GM12878 (cell line): ENCODE measurements around the gene AP1S3. TPM values are rescaled to one million over a fixed set of nuclear protein-coding genes. Genes with fewer than 3 reads are reported as not detected.

Source experiments
- ATAC-seq: fragments of 200-7000 bp; cut with Tn5 transposase; 3 replicates; pipeline ENCODE4 v1.9.1; 2020; ENCODE audit warnings: mild to moderate bottlenecking, moderate library complexity
- BruUV-seq: library from RNA; stranded (reverse); fragments of 400-500 nt; replicated peaks from 2 replicates; lab custom pipeline; 2021; lab: Mats Ljungman, UMichigan
- CTCF ChIA-PET: fragments of 300-600 bp; sonication (Branson Sonifier 250); formaldehyde crosslinking; extraction: SDS; loops from one replicate; lab custom pipeline; 2021; ENCODE audit warnings: inconsistent platforms; lab: Yijun Ruan, JAX
- POLR2A ChIA-PET: fragments of 350-600 bp; formaldehyde crosslinking; extraction: SDS; loops from one replicate; lab custom pipeline; 2021; ENCODE audit warnings: inconsistent platforms; lab: Charles Lee
- RAD21 ChIA-PET: fragments of 300-600 bp; sonication (Branson Sonifier 250); formaldehyde crosslinking; loops from one replicate; lab custom pipeline; 2023; ENCODE audit warnings: antibody characterized with exemption; ENCODE audit not compliant: unreplicated experiment; lab: Charles Lee
- SMC1A ChIA-PET: fragments of 300-600 bp; sonication (Branson Sonifier 250); formaldehyde crosslinking; loops from one replicate; lab custom pipeline; 2023; ENCODE audit not compliant: unreplicated experiment, uncharacterized antibody; lab: Charles Lee
- DNase-seq: peaks from one replicate; pipeline ENCODE4 v3.0.0-alpha.2; 2011; ENCODE audit warnings: low read depth, low spot score
- FAIRE-seq: peaks from 3 replicates; lab custom pipeline; 2011; peaks lifted over from hg19 to GRCh38; lab: Jason Lieb, UNC
- H2AFZ ChIP-seq: 2 replicates; pipeline ENCODE4 v1.6.0; 2011; ENCODE audit warnings: low read depth, low read length, control low read depth; ENCODE audit not compliant: control insufficient read depth
- H3K27ac ChIP-seq: 2 replicates; pipeline ENCODE4 v1.5.1; 2011; ENCODE audit warnings: control low read depth; ENCODE audit not compliant: control insufficient read depth, insufficient read depth
- H3K27me3 ChIP-seq, 2 experiments: replicated peaks in 1 of 2; 2 replicates each; pipeline versions ENCODE4 v1.6.0 to v1.6.1; 2011; ENCODE audit warnings: low read length in 1 of 2; ENCODE audit not compliant: control insufficient read depth in 2 of 2, insufficient read depth in 2 of 2
- H3K36me3 ChIP-seq, 2 experiments: 2 replicates each; pipeline ENCODE4 v1.5.1; 2011; ENCODE audit warnings: low read length in 1 of 2; ENCODE audit not compliant: control insufficient read depth in 2 of 2, insufficient read depth in 2 of 2
- H3K4me1 ChIP-seq: 2 replicates; pipeline ENCODE4 v1.6.1; 2011; ENCODE audit warnings: mild to moderate bottlenecking, low read length, moderate library complexity, mixed read lengths; ENCODE audit not compliant: control insufficient read depth, insufficient read depth
- H3K4me2 ChIP-seq: 2 replicates; pipeline ENCODE4 v1.6.0; 2011; ENCODE audit warnings: control low read depth; ENCODE audit not compliant: control insufficient read depth, insufficient read depth
- H3K4me3 ChIP-seq: fragments of 200-600 bp; sonication (generic); 2 replicates; pipeline ENCODE4 v1.5.1; 2016
- H3K79me2 ChIP-seq: 2 replicates; pipeline ENCODE4 v1.6.0; 2011; ENCODE audit warnings: low read length; ENCODE audit not compliant: control insufficient read depth, insufficient read depth
- H3K9ac ChIP-seq: 2 replicates; pipeline ENCODE4 v1.8.0; 2011; ENCODE audit warnings: low read length, control low read depth, mixed read lengths; ENCODE audit not compliant: control insufficient read depth, insufficient read depth
- H3K9me3 ChIP-seq: replicated peaks from 3 replicates; pipeline ENCODE4 v1.5.1; 2011; ENCODE audit warnings: mild to moderate bottlenecking, low read length; ENCODE audit not compliant: control insufficient read depth, insufficient read depth
- H4K20me1 ChIP-seq: 2 replicates; pipeline ENCODE4 v1.6.0; 2011; ENCODE audit not compliant: control insufficient read depth, insufficient read depth
- EGR1 ChIP-seq, 2 experiments: IDR thresholded peaks; 1 replicate in 1 of 2; 2 replicates in 1 of 2; pipeline ENCODE4 v1.6.1; 2011 to 2012; ENCODE audit warnings: low read depth in 2 of 2, low read length in 2 of 2, borderline replicate concordance in 1 of 2, mild to moderate bottlenecking in 1 of 2, moderate library complexity in 1 of 2
- KLF5 ChIP-seq: fragments of 450-650 bp; IDR thresholded peaks from 2 replicates; pipeline ENCODE4 v1.6.1; 2014; ENCODE audit warnings: mild to moderate bottlenecking; ENCODE audit not compliant: partially characterized antibody
- SP1 ChIP-seq: IDR thresholded peaks from one replicate; pipeline ENCODE4 v1.6.1; 2011; ENCODE audit warnings: low read depth, low read length
- ZNF622 ChIP-seq: fragments of 450-650 bp; IDR thresholded peaks from 2 replicates; pipeline ENCODE4 v1.6.1; 2017; ENCODE audit warnings: mild to moderate bottlenecking, inconsistent platforms
- WGBS: methylation state at CpG from one replicate; pipeline ENCODE4 v1.1.6; 2016; ENCODE audit warnings: low lambda C conversion rate; ENCODE audit not compliant: insufficient replicate concordance, insufficient coverage; ENCODE audit errors: missing lambda C conversion rate; 5-methylcytosine and 5-hydroxymethylcytosine counted together
- in situ Hi-C: fragments of 300-500 bp; cut with MboI; formaldehyde crosslinking; loops from 9 replicates; pipeline ENCODE4 v1.14.3; 2018; ENCODE audit warnings: mixed read lengths
- intact Hi-C: fragments of 100-400 bp; cut with micrococcal nuclease; formaldehyde crosslinking; loops from one replicate; pipeline ENCODE4 v1.14.2; 2022; ENCODE audit not compliant: unreplicated experiment
- polyA plus RNA-seq, 11 experiments: library from polyadenylated mRNA; depleted of rRNA in 4 of 11; unstranded in 6 of 11; stranded (reverse) in 5 of 11; fragments of >200 nt; fragmentation: Nextera tagmentation in 4 of 11; fragmentation: Illumina TruSeq in 1 of 11; extraction: Ambion mirVana in 4 of 11; extraction: Trizol in 1 of 11; gene quantifications; 1 replicate in 1 of 11; 2 replicates in 10 of 11; pipeline versions ENCODE4 v1.2.1 to v1.2.3, GENCODE V29; 2011 to 2016; ENCODE audit warnings: inconsistent platforms in 2 of 11, missing spikeins in 2 of 11, low read depth in 1 of 11
- total RNA-seq, 4 experiments: library from RNA; depleted of rRNA in 3 of 4; stranded (reverse); fragments of >200 nt in 3 of 4; fragmentation: Illumina TruSeq in 1 of 4; extraction: Trizol in 1 of 4; gene quantifications; 2 replicates each; pipeline versions ENCODE4 v1.2.1 to v1.2.3, GENCODE V29; 2013 to 2021
- TF ChIP-seq, protein P1 (sequence below): fragments of 450-650 bp; IDR thresholded peaks from 2 replicates; pipeline ENCODE4 v1.6.1; 2016; ENCODE audit warnings: mild to moderate bottlenecking
- TF ChIP-seq, protein P2 (sequence below): fragments of 450-650 bp; formaldehyde crosslinking; IDR thresholded peaks from 2 replicates; pipeline ENCODE4 v1.4.0; 2022; ENCODE audit warnings: mild to moderate bottlenecking, moderate library complexity
- TF ChIP-seq, protein P3 (sequence below): fragments of 450-650 bp; IDR thresholded peaks from 2 replicates; pipeline ENCODE4 v1.6.1; 2017; ENCODE audit warnings: mild to moderate bottlenecking, moderate library complexity

AP1S3 gene
- total and polyA plus RNA-seq, 10 of the 15 experiments (the other 5 are each of a cell fraction or from before 2014, with no cell fraction given) = 2.6 to 14.3 (median 9.2) TPM

DNA sequence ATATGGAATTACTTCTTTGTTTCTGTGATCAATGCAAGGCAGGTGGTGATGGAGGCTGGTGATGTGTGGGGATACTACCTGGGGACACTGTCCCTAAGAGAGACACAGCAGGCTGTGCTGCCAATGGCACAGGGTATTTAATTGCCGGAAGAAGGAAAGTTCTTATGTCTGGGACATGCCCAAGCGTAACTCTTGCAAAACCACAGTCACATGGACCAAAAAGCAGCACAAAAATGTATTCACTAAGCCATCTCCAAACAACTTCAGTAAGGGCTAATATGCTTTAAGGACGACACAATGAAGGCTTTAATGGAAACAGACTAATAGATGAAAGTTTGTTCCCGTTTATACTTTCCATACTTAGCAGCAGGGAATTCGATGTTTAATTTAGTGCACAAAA, 49.7 kb upstream of the AP1S3 start:
- no peak for DNase-seq
- H3K79me2 ChIP-seq = no peaks in the 10 kb centered on the region
- no TSS peak for BruUV-seq
- no peaks in the 10 kb centered on the region for H3K27me3 ChIP-seq
- H2AFZ ChIP-seq = no peak overlapping the region
- H3K4me2 ChIP-seq = no peak overlapping the region
- no peak overlapping the region for H3K4me3 ChIP-seq
- intact Hi-C loops (no loop called here), in situ Hi-C loops (no loop called here)
- no peaks in the 10 kb centered on the region for H4K20me1 ChIP-seq
- WGBS = 98% methylated on average over 5 of the region's 5 CpGs
- no peak overlapping the region for H3K27ac ChIP-seq
- no peak for ATAC-seq
- CTCF ChIA-PET = no interaction called here
- FAIRE-seq = no peak
- TF ChIP-seq EGR1 (IDR thresholded peaks at IDR 0.05; ENCODE audit: borderline replicate concordance in 1 of 2, low read depth in 2 of 2, low read length in 2 of 2) = no peak
- no peak for TF ChIP-seq KLF5
- TF ChIP-seq, protein P1, sequence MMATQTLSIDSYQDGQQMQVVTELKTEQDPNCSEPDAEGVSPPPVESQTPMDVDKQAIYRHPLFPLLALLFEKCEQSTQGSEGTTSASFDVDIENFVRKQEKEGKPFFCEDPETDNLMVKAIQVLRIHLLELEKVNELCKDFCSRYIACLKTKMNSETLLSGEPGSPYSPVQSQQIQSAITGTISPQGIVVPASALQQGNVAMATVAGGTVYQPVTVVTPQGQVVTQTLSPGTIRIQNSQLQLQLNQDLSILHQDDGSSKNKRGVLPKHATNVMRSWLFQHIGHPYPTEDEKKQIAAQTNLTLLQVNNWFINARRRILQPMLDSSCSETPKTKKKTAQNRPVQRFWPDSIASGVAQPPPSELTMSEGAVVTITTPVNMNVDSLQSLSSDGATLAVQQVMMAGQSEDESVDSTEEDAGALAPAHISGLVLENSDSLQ = no peak
- no peak for TF ChIP-seq ZNF622
- TF ChIP-seq, protein P2, sequence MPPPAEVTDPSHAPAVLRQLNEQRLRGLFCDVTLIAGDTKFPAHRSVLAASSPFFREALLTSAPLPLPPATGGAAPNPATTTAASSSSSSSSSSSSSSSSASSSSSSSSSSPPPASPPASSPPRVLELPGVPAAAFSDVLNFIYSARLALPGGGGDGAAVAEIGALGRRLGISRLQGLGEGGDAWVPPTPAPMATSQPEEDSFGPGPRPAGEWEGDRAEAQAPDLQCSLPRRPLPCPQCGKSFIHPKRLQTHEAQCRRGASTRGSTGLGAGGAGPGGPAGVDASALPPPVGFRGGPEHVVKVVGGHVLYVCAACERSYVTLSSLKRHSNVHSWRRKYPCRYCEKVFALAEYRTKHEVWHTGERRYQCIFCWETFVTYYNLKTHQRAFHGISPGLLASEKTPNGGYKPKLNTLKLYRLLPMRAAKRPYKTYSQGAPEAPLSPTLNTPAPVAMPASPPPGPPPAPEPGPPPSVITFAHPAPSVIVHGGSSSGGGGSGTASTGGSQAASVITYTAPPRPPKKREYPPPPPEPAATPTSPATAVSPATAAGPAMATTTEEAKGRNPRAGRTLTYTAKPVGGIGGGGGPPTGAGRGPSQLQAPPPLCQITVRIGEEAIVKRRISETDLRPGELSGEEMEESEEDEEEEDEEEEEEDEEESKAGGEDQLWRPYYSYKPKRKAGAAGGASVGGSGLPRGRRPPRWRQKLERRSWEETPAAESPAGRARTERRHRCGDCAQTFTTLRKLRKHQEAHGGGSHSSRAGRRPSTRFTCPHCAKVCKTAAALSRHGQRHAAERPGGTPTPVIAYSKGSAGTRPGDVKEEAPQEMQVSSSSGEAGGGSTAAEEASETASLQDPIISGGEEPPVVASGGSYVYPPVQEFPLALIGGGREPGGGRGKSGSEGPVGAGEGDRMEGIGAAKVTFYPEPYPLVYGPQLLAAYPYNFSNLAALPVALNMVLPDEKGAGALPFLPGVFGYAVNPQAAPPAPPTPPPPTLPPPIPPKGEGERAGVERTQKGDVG (CRISPR knock-in tag) = no peak
- TF ChIP-seq SP1 = no peak
- TF ChIP-seq, protein P3, sequence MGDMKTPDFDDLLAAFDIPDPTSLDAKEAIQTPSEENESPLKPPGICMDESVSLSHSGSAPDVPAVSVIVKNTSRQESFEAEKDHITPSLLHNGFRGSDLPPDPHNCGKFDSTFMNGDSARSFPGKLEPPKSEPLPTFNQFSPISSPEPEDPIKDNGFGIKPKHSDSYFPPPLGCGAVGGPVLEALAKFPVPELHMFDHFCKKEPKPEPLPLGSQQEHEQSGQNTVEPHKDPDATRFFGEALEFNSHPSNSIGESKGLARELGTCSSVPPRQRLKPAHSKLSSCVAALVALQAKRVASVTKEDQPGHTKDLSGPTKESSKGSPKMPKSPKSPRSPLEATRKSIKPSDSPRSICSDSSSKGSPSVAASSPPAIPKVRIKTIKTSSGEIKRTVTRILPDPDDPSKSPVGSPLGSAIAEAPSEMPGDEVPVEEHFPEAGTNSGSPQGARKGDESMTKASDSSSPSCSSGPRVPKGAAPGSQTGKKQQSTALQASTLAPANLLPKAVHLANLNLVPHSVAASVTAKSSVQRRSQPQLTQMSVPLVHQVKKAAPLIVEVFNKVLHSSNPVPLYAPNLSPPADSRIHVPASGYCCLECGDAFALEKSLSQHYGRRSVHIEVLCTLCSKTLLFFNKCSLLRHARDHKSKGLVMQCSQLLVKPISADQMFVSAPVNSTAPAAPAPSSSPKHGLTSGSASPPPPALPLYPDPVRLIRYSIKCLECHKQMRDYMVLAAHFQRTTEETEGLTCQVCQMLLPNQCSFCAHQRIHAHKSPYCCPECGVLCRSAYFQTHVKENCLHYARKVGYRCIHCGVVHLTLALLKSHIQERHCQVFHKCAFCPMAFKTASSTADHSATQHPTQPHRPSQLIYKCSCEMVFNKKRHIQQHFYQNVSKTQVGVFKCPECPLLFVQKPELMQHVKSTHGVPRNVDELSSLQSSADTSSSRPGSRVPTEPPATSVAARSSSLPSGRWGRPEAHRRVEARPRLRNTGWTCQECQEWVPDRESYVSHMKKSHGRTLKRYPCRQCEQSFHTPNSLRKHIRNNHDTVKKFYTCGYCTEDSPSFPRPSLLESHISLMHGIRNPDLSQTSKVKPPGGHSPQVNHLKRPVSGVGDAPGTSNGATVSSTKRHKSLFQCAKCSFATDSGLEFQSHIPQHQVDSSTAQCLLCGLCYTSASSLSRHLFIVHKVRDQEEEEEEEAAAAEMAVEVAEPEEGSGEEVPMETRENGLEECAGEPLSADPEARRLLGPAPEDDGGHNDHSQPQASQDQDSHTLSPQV = no peak
- POLR2A ChIA-PET = no interaction called here
- RAD21 ChIA-PET = no interaction called here
- no peak overlapping the region for H3K9ac ChIP-seq
- peaks cover 22% of the 10 kb centered on the region for H3K4me1 ChIP-seq
- peaks cover 0 to 4% of the 10 kb centered on the region in 2 experiments; a peak in 2 of 4 replicates for H3K36me3 ChIP-seq
- H3K9me3 ChIP-seq = no peaks in the 10 kb centered on the region; the same call in 2 of the 3 replicates
- SMC1A ChIA-PET = no interaction called here
